ENCODE data around the gene GNA15. TPM values are rescaled to one million over a fixed set of nuclear protein-coding genes. Genes with fewer than 3 reads are reported as not detected.

Gene GNA15
- total and polyA plus RNA-seq, 2 of the 8 experiments (the other 6 are each of a cell fraction or from before 2014, with no cell fraction given) = 0.26 to 0.45 TPM

- H3K18ac ChIP-seq (ENCODE audit: extremely low read depth, low read length) = no peak overlapping the region
- H3K23me2 ChIP-seq (ENCODE audit: low read depth, low read length) = no peaks in the 10 kb centered on the region
- no peak overlapping the region for H3K14ac ChIP-seq (ENCODE audit: insufficient read length)
- H3K27ac ChIP-seq (ENCODE audit: low read depth, low read length) = no peak overlapping the region
- CTCF ChIA-PET (ENCODE audit: partially characterized antibody) = interaction anchor here (0.6 to 11.1 kb wide), 32 partner anchors 11 to 316 kb away, joined by 3 to 162 read pairs (median 4); partner anchors contain the start of gene GNA15
- no peak overlapping the region for H2AK5ac ChIP-seq (ENCODE audit: low read depth, low read length)
- H3K4ac ChIP-seq (replicated peaks; ENCODE audit: insufficient read length, low read depth, low read length) = no peak overlapping the region
- peak; percentile 53 to 85 for DNase-seq (ENCODE audit: low read depth in 1 of 2, low spot score in 2 of 2)
- H3K56ac ChIP-seq (replicated peaks; ENCODE audit: insufficient read length, low read depth, low read length) = no peak overlapping the region
- peak; percentile 69 for FAIRE-seq
- H3K4me2 ChIP-seq (ENCODE audit: insufficient read depth in 1 of 2, low read depth in 2 of 2, low read length in 2 of 2) = peak overlapping the region; percentile 39 to 86
- H2AFZ ChIP-seq (ENCODE audit: low read length) = peak overlapping the region; percentile 93; the same call in 1 of the 2 replicates
- H3K79me2 ChIP-seq (ENCODE audit: control insufficient read depth in 1 of 2, insufficient read depth in 2 of 2, low read length in 2 of 2) = no peaks in the 10 kb centered on the region
- H4K91ac ChIP-seq (replicated peaks; ENCODE audit: insufficient read length, low read length) = no peak overlapping the region
- H3K4me3 ChIP-seq (ENCODE audit: extremely low read depth in 1 of 4, insufficient read depth in 2 of 4, low read depth in 3 of 4, low read length in 4 of 4) = peak overlapping the region in 3 of 4 experiments; percentile 36 to 54 (median 53); a peak in 6 of 8 replicates
- 10% methylated on average over 24 of the region's 27 CpGs; no CpG with 5 or more reads in 1 of the 2 experiments for WGBS, 2 experiments (ENCODE audit: extremely low coverage in 1 of 2, insufficient coverage in 1 of 2, insufficient read length in 1 of 2, insufficient replicate concordance in 2 of 2, low coverage in 1 of 2, low lambda C conversion rate in 2 of 2, missing lambda C conversion rate in 1 of 2)
- peaks cover 0 to 3% (median under 1%) of the 10 kb centered on the region in 4 experiments; a peak in 2 of 7 replicates for H3K4me1 ChIP-seq (replicated peaks in 1 of 4; ENCODE audit: control insufficient read depth in 3 of 4, insufficient read depth in 4 of 4, low read length in 3 of 4)
- no peak overlapping the region for H4K8ac ChIP-seq (ENCODE audit: extremely low read depth, insufficient read depth, low read length)
- peaks cover 0 to 5% (median 2%) of the 10 kb centered on the region in 4 experiments; a peak in 3 of 7 replicates for H3K27me3 ChIP-seq (replicated peaks in 1 of 4; ENCODE audit: control insufficient read depth in 3 of 4, extremely low read depth in 1 of 4, insufficient read depth in 3 of 4, low read length in 3 of 4)
- no peak overlapping the region for H3K9ac ChIP-seq (replicated peaks in 1 of 4; ENCODE audit: extremely low read depth in 1 of 4, low read depth in 3 of 4, low read length in 3 of 4)
- H3K9me3 ChIP-seq (ENCODE audit: insufficient read depth in 2 of 2, low read depth in 1 of 2, low read length in 1 of 2) = no peaks in the 10 kb centered on the region
- no peaks in the 10 kb centered on the region for H4K20me1 ChIP-seq (replicated peaks in 1 of 2; ENCODE audit: control insufficient read depth in 1 of 2, insufficient read depth in 2 of 2, low read length in 2 of 2)
- H2BK5ac ChIP-seq (ENCODE audit: low read depth, low read length) = no peak overlapping the region
- no peak overlapping the region for H2BK15ac ChIP-seq (ENCODE audit: low read length)
- H2BK20ac ChIP-seq (ENCODE audit: low read length) = no peak overlapping the region
- no peak overlapping the region for H3K23ac ChIP-seq (ENCODE audit: insufficient read length)
- H2BK12ac ChIP-seq (ENCODE audit: low read depth, low read length) = peak overlapping the region; percentile 77; the same call in 1 of the 2 replicates
- H3K36me3 ChIP-seq (ENCODE audit: control insufficient read depth in 2 of 4, insufficient read depth in 4 of 4, low read length in 3 of 4) = no peaks in the 10 kb centered on the region
- H4K5ac ChIP-seq (ENCODE audit: insufficient read length, low read depth, low read length) = no peak overlapping the region
- no peak overlapping the region for H2BK120ac ChIP-seq (replicated peaks; ENCODE audit: low read depth, low read length)
- no peaks in the 10 kb centered on the region for H3K79me1 ChIP-seq (ENCODE audit: low read depth, low read length)
- POLR2A ChIA-PET (ENCODE audit: partially characterized antibody) = interaction anchor here (0.6 to 1.6 kb wide), 2 partner anchors 35 to 140 kb away, joined by 4 read pairs; no protein-coding TSS in a partner anchor
- TF ChIP-seq YY1 (IDR thresholded peaks at IDR 0.05; ENCODE audit: low read depth, low read length) = no peak
- TF ChIP-seq BRCA1 (IDR thresholded peaks at IDR 0.05; ENCODE audit: low read depth, low read length) = no peak
- TF ChIP-seq SAP30 (IDR thresholded peaks at IDR 0.05; ENCODE audit: insufficient read depth, insufficient replicate concordance, low read length) = no peak
- TF ChIP-seq PHF8 (conservative IDR thresholded peaks at IDR 0.05; ENCODE audit: low read depth, low read length) = no peak
- TF ChIP-seq CTCF (IDR thresholded peaks at IDR 0.05; ENCODE audit: control extremely low read depth in 1 of 3, insufficient read depth in 1 of 3, low read depth in 1 of 3, low read length in 3 of 3) = peak; percentile 94 to 97 (median 97)
- TF ChIP-seq MAX (IDR thresholded peaks at IDR 0.05) = no peak
- TF ChIP-seq SIX5 (IDR thresholded peaks at IDR 0.05; ENCODE audit: low read depth, low read length) = no peak
- no peak for TF ChIP-seq SP2 (IDR thresholded peaks at IDR 0.05; ENCODE audit: low read length)
- TF ChIP-seq RFX5 (IDR thresholded peaks at IDR 0.05; ENCODE audit: borderline replicate concordance, low read depth, low read length) = no peak
Measured at GRCh38 chr19:3163230-3163886, 27.5 kb downstream of the GNA15 start.
